Sigmoid colon (tissue), 4 donors: Measurements from ENCODE around the gene CDC73.

Source experiments
- EP300 ChIP-seq, 4 donors: sonication (generic); formaldehyde crosslinking; IDR thresholded peaks; one replicate each; pipeline ENCODE4 v1.6.1; 2017; ENCODE audit warnings: antibody characterized with exemption in 4 of 4
- POLR2AphosphoS5 ChIP-seq, 4 donors: sonication (generic); formaldehyde crosslinking; IDR thresholded peaks; one replicate each; pipeline ENCODE4 v1.6.1; 2017; ENCODE audit warnings: antibody characterized with exemption in 4 of 4

DNA sequence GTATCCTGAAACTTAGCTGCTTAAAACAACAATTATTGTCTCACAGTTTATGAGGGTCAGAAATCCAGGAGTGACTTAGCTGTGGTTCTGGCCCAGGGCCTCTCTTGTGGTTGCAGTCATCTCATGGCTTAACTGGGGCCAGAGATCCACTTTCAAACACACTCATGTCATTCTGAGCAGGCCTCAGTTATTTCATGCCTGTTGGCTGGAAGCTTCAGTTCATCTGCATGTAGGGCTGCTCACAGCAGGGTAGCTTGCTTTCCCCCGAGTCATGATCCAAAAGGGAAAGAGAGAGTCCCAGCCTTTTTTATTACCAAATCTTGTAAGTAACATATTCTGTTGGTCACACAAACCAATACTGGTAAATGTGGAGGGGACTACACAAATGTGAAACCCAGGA lies 161.2 kb downstream of the CDC73 start:
- TF ChIP-seq POLR2AphosphoS5 (IDR thresholded peaks at IDR 0.05) (no peak), EP300 (IDR thresholded peaks at IDR 0.05) (no peak)
